Upper lobe of right lung (tissue), 1 donor: Measurements from ENCODE around the gene CLCN7. TPM values are rescaled to one million over a fixed set of nuclear protein-coding genes. Genes with fewer than 3 reads are reported as not detected.

Source experiments
- ATAC-seq: fragments of 200-7000 bp; cut with Tn5 transposase; one replicate; pipeline ENCODE4 v1.9.1; 2020; ENCODE audit warnings: mild to moderate bottlenecking, moderate library complexity
- DNase-seq: peaks from one replicate; pipeline ENCODE4 v3.0.0-alpha.2; 2020
- H3K27ac ChIP-seq: fragments of 200-600 bp; one replicate; pipeline ENCODE4 v1.8.0; 2022
- H3K27me3 ChIP-seq: fragments of 200-600 bp; one replicate; pipeline ENCODE4 v1.8.0; 2022; ENCODE audit warnings: mild to moderate bottlenecking
- H3K36me3 ChIP-seq: fragments of 200-600 bp; one replicate; pipeline ENCODE4 v1.8.0; 2022
- H3K4me1 ChIP-seq: fragments of 200-600 bp; one replicate; pipeline ENCODE4 v1.8.0; 2022
- H3K4me3 ChIP-seq: fragments of 200-600 bp; one replicate; pipeline ENCODE4 v1.8.0; 2022; ENCODE audit warnings: mild to moderate bottlenecking
- H3K9me3 ChIP-seq: fragments of 200-600 bp; one replicate; pipeline ENCODE4 v1.8.0; 2022
- intact Hi-C: fragments of 100-400 bp; cut with DNase I; formaldehyde crosslinking; loops from one replicate; pipeline ENCODE4 v1.11.0; 2022
- total RNA-seq: library from RNA; stranded (reverse); fragmentation: NEBNext Ultra II Directional; extraction: Animal tissue kit (Norgen Biotek cat#: 25700); gene quantifications from one replicate; pipeline ENCODE4 v1.2.1, GENCODE V29; 2021
- TF ChIP-seq, protein P1 (sequence below): fragments of 200-600 bp; IDR thresholded peaks from one replicate; pipeline ENCODE4 v1.8.0; 2022; ENCODE audit warnings: antibody characterized with exemption
- donor health status: DM: no; HTN: yes; CAD: no; lungs with severe emphysema.

CLCN7 gene
- total RNA-seq, 1 donor from 2014 or later, result 138 TPM

DNA sequence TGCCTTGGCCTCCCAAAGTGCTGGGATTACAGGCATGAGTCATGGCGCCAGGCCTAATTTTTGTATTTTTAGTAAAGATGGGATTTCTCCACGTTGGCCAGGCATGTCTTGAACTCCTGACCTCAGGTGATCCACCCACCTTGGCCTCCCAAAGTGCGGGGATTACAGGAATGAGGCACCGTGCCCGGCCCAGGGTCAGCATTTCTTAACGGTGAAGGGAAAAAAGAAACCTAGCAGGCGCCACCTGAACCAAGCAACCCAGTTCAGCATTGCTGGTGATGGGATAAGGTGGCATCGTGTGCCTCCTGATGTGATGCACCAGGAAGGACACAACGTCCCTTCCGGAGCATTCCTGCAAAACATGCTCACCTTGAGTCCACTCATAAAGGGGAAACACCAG lies 2.2 kb upstream of the CLCN7 start:
- TF ChIP-seq, protein P1, sequence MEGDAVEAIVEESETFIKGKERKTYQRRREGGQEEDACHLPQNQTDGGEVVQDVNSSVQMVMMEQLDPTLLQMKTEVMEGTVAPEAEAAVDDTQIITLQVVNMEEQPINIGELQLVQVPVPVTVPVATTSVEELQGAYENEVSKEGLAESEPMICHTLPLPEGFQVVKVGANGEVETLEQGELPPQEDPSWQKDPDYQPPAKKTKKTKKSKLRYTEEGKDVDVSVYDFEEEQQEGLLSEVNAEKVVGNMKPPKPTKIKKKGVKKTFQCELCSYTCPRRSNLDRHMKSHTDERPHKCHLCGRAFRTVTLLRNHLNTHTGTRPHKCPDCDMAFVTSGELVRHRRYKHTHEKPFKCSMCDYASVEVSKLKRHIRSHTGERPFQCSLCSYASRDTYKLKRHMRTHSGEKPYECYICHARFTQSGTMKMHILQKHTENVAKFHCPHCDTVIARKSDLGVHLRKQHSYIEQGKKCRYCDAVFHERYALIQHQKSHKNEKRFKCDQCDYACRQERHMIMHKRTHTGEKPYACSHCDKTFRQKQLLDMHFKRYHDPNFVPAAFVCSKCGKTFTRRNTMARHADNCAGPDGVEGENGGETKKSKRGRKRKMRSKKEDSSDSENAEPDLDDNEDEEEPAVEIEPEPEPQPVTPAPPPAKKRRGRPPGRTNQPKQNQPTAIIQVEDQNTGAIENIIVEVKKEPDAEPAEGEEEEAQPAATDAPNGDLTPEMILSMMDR, result no peak
- ATAC-seq (no peak), DNase-seq (no peak)
- H3K4me3 ChIP-seq, result no peak overlapping the region
- H3K4me1 ChIP-seq, result peaks cover 26% of the 10 kb centered on the region
- intact Hi-C loops, result no loop called here
- no peaks in the 10 kb centered on the region for H3K27me3 ChIP-seq
- H3K27ac ChIP-seq, result no peak overlapping the region
- no peaks in the 10 kb centered on the region for H3K36me3 ChIP-seq
- no peaks in the 10 kb centered on the region for H3K9me3 ChIP-seq

DNA sequence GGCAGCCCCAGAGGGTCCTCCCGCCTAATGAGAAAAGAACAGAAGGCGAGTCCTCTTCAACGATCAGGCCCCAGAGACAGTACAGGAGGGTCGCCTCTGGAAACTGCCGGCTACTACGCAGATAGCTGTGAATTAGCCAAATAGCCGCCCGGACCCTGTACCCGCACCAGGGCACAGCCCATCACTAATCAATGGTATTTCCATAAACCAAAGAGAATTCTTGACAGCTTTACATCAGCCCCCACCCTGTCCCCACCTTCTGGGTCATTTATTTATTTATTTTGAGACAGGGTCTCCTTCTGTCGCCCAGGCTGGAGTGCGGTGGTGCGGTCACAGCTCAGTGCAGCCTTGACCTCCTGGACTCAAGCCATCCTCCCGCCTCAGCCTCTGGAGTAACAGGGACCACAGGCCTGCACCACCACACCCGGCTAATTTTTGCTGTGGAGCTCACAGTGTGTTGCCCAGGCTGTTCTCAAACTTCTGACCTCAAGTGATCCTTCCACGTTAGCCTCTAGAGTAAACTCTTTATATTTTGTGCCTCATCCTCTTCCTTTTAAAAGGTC lies 805 bp upstream of the CLCN7 start:
- TF ChIP-seq, protein P1, result no peak
- Histone ChIP-seq H3K27me3 (no peaks in the 10 kb centered on the region), H3K4me1 (peaks cover 32% of the 10 kb centered on the region), H3K9me3 (no peaks in the 10 kb centered on the region), H3K4me3 (peak overlapping the region; percentile 99), H3K36me3 (no peaks in the 10 kb centered on the region), H3K27ac (peak overlapping the region; percentile 97)
- ATAC-seq (no peak), DNase-seq (no peak)
- intact Hi-C loops, result no loop called here

DNA sequence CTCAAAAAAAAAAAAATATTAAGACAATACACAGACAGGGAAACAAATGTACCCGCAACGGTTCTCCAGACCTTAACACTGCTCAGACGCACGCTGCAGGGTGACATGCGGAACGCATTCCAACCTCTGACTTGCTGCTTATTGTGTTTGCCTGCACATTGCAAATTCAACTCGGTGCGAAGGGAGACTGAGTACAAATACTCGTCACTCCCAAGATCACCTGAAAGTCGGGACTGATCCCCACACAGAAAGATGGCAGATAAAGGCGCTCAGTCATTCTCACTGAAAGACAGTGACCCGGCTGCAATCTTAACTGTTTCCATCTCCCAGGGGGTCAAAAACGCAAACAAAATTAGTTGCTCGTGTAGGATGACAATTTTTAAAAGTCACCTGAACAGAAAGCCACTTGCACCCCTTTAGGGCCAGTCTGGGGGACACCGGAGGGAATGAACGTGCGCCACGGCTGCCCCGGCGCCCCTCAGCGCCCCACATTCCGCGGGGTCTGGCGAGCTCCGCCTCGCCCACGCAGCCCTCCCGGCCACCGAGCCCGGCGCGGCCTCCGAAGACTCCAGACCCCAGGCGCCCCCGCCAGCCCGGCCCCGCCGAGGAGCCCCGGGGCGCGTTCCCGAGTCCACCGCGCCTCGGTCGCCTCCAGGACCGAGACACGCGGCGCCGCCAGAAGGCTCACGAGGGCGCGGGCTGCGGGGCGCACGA lies 589 bp downstream of the CLCN7 start:
- ATAC-seq (no peak), DNase-seq (no peak)
- Histone ChIP-seq H3K4me3 (peak overlapping the region; percentile 99), H3K27me3 (no peaks in the 10 kb centered on the region), H3K27ac (peak overlapping the region; percentile 97), H3K9me3 (no peaks in the 10 kb centered on the region), H3K36me3 (no peaks in the 10 kb centered on the region), H3K4me1 (peaks cover 40% of the 10 kb centered on the region)
- TF ChIP-seq, protein P1, result no peak
- intact Hi-C loops, result no loop called here

DNA sequence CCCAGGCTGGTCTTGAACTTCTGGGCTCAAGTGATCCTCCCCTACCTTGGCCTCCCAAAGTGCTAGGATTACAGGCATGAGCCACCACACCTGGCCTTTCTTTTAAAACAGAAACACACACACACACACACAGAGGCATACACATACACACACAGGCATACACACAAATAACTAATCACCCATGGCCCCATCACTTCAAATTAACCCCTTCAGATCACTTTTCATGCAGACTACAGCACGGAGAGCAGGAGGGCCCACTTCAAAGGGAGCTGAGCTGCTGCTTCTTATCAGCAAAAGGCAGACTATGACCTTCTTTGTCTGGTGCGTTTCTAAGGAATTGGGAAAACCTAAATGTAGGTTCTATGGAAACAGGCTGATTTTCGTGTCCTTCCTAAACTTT lies 1.9 kb downstream of the CLCN7 start:
- no peak for DNase-seq
- intact Hi-C loops, result no loop called here
- H3K4me1 ChIP-seq, result peaks cover 40% of the 10 kb centered on the region
- H3K27ac ChIP-seq, result no peak overlapping the region
- H3K9me3 ChIP-seq, result no peaks in the 10 kb centered on the region
- peak overlapping the region; percentile 0 for H3K4me3 ChIP-seq
- H3K36me3 ChIP-seq, result no peaks in the 10 kb centered on the region
- H3K27me3 ChIP-seq, result no peaks in the 10 kb centered on the region
- ATAC-seq, result no peak
- TF ChIP-seq, protein P1, result no peak

DNA sequence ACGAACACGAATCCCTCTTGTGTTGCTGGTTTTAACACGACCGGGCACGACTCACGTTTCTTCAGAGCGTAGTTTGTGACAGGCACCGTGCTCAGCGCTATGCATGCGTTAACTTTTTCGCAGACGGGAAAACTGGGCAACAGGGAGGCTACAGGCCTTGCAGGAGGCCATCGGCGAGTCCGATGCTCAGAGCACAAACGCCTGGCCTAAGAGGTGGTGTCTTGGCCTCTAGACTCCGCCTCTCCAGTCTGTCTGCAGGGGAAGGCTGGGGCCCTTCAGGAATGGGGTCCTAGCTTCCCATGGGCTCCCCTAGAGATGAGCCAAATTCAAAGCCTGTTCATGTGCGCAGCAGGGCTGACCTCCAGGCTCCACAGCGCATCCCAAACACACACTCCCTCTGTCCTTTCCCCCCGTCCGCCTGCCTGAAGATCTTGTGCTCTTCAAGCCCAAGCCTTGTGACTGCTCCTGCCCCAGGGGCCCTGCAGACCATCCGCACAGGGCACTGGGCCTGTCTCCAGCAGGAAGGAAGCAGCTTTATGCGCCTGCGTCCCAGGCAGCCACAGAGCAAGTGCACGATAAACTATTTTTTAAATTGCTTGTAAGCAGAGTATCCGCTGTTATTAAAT lies 3.1 kb downstream of the CLCN7 start:
- peak overlapping the region; percentile 36 for H3K27ac ChIP-seq
- no peak overlapping the region for H3K4me3 ChIP-seq
- DNase-seq (no peak), ATAC-seq (no peak)
- no peaks in the 10 kb centered on the region for H3K36me3 ChIP-seq
- H3K9me3 ChIP-seq, result no peaks in the 10 kb centered on the region
- H3K4me1 ChIP-seq, result peaks cover 40% of the 10 kb centered on the region
- intact Hi-C loops, result no loop called here
- H3K27me3 ChIP-seq, result no peaks in the 10 kb centered on the region
- TF ChIP-seq, protein P1, result no peak
